Brain pericyte (primary cell): ENCODE data around the gene NRCAM.
"Not testable (repeated sequence)": the region's sequence is repeated elsewhere in the genome, so short reads cannot be mapped to it uniquely, and the experiment has no call there.

Experiments
- DNase-seq: peaks from one replicate; pipeline ENCODE4 v3.0.0-alpha.2; 2012; ENCODE audit warnings: low read depth, low spot score

The NRCAM gene

GRCh38 chr7:108455998-108456677 lies at the start of gene NRCAM:
TSS of gene NRCAM (minus strand) at chr7:108456436. CDS start at chr7:108240064, 216,372 bp downstream.
- no peak for DNase-seq

- not testable (repeated sequence) for DNase-seq
Measured at GRCh38 chr7:108504576-108504975, 48.3 kb upstream of the NRCAM start.

GRCh38 chr7:108503112-108504026 lies 47.1 kb upstream of the NRCAM start:
- no peak for DNase-seq

GRCh38 chr7:108499566-108499965 lies 43.3 kb upstream of the NRCAM start:
- no peak for DNase-seq

- DNase-seq: no peak
Measured at GRCh38 chr7:108498481-108498880, 42.2 kb upstream of the NRCAM start.

GRCh38 chr7:108497082-108497725 lies 41.0 kb upstream of the NRCAM start:
- DNase-seq: no peak

- no peak for DNase-seq
Measured at GRCh38 chr7:108492742-108493141, 36.5 kb upstream of the NRCAM start.

GRCh38 chr7:108488768-108489538 lies 32.7 kb upstream of the NRCAM start:
- DNase-seq: no peak

- DNase-seq: no peak
Measured at GRCh38 chr7:108487646-108488045, 31.4 kb upstream of the NRCAM start.

GRCh38 chr7:108486291-108486966 lies 30.2 kb upstream of the NRCAM start:
- DNase-seq: no peak

GRCh38 chr7:108484137-108484536 lies 27.9 kb upstream of the NRCAM start:
- DNase-seq: no peak

- DNase-seq: no peak
Measured at GRCh38 chr7:108480311-108480710, 24.1 kb upstream of the NRCAM start.

GRCh38 chr7:108479751-108480150 lies 23.5 kb upstream of the NRCAM start:
- DNase-seq: no peak

GRCh38 chr7:108479118-108479517 lies 22.9 kb upstream of the NRCAM start:
- no peak for DNase-seq

GRCh38 chr7:108468246-108468645 lies 12.0 kb upstream of the NRCAM start:
- no peak for DNase-seq

- DNase-seq: no peak
Measured at GRCh38 chr7:108467391-108467790, 11.2 kb upstream of the NRCAM start.

GRCh38 chr7:108466322-108466721 lies 10.1 kb upstream of the NRCAM start:
- not testable (repeated sequence) for DNase-seq

GRCh38 chr7:108464743-108465142 lies 8.5 kb upstream of the NRCAM start:
- DNase-seq: no peak

GRCh38 chr7:108463613-108464012 lies 7.4 kb upstream of the NRCAM start:
- DNase-seq: no peak

GRCh38 chr7:108461840-108462239 lies 5.6 kb upstream of the NRCAM start:
- DNase-seq: no peak

- no peak for DNase-seq
Measured at GRCh38 chr7:108460964-108461363, 4.7 kb upstream of the NRCAM start.
